Neural progenitor cell (in vitro differentiated cells): ENCODE measurements around the gene C14orf132. TPM values are rescaled to one million over a fixed set of nuclear protein-coding genes. Genes with fewer than 3 reads are reported as not detected.

Experiments used
- DNase-seq: peaks from one replicate; pipeline ENCODE4 v3.0.0-alpha.2; 2016; ENCODE audit warnings: low spot score
- H2AFZ ChIP-seq: fragments of 200-600 bp; sonication (generic); replicated peaks from 2 replicates; pipeline ENCODE4 v1.6.1; 2016; ENCODE audit warnings: antibody characterized with exemption
- H3F3A ChIP-seq: fragments of 200-600 bp; sonication (generic); 2 replicates; pipeline ENCODE4 v1.6.1; 2016; ENCODE audit warnings: antibody characterized with exemption, low read depth
- H3K27ac ChIP-seq: fragments of 200-600 bp; sonication (generic); 2 replicates; pipeline ENCODE4 v1.5.1; 2016; ENCODE audit warnings: mild to moderate bottlenecking
- H3K27me3 ChIP-seq: fragments of 200-600 bp; sonication (generic); 2 replicates; pipeline ENCODE4 v1.6.1; 2016; ENCODE audit warnings: mild to moderate bottlenecking, moderate library complexity
- H3K36me3 ChIP-seq: fragments of 200-600 bp; sonication (generic); 2 replicates; pipeline ENCODE4 v1.5.1; 2016
- H3K4me1 ChIP-seq: fragments of 200-600 bp; sonication (generic); 2 replicates; pipeline ENCODE4 v1.6.1; 2016; ENCODE audit warnings: mixed run types
- H3K4me2 ChIP-seq: fragments of 200-600 bp; sonication (generic); 2 replicates; pipeline ENCODE4 v1.6.1; 2016
- H3K4me3 ChIP-seq: fragments of 200-600 bp; sonication (generic); 2 replicates; pipeline ENCODE4 v1.5.1; 2016
- H3K79me2 ChIP-seq: fragments of 200-600 bp; sonication (generic); 2 replicates; pipeline ENCODE4 v1.6.1; 2016; ENCODE audit warnings: low read depth
- H3K9ac ChIP-seq: fragments of 200-600 bp; sonication (generic); 2 replicates; pipeline ENCODE4 v1.6.1; 2016
- H3K9me3 ChIP-seq: fragments of 200-600 bp; sonication (generic); 2 replicates; pipeline ENCODE4 v1.5.1; 2016; ENCODE audit warnings: low read depth
- H4K20me1 ChIP-seq: fragments of 200-600 bp; sonication (generic); 2 replicates; pipeline ENCODE4 v1.6.1; 2016; ENCODE audit warnings: low read depth
- H3K27ac Mint-ChIP-seq: 3 replicates; pipeline ENCODE4 v1.8.0; 2021; ENCODE audit warnings: mixed read lengths
- H3K27me3 Mint-ChIP-seq: 2 replicates; pipeline ENCODE4 v1.8.0; 2022; ENCODE audit warnings: low read depth, mild to moderate bottlenecking, inconsistent platforms, moderate library complexity, mixed read lengths; ENCODE audit not compliant: insufficient read depth
- H3K36me3 Mint-ChIP-seq: 3 replicates; pipeline ENCODE4 v1.8.0; 2021; ENCODE audit warnings: mixed read lengths
- H3K4me1 Mint-ChIP-seq: 3 replicates; pipeline ENCODE4 v1.8.0; 2021; ENCODE audit warnings: mixed read lengths
- H3K4me3 Mint-ChIP-seq: 3 replicates; pipeline ENCODE4 v1.8.0; 2021; ENCODE audit warnings: mild to moderate bottlenecking, moderate library complexity, mixed read lengths
- H3K9me3 Mint-ChIP-seq: 3 replicates; pipeline ENCODE4 v1.8.0; 2020; ENCODE audit warnings: mixed read lengths
- CTCF ChIP-seq: fragments of 200-600 bp; sonication (generic); IDR thresholded peaks from 2 replicates; pipeline ENCODE4 v1.5.1; 2017; ENCODE audit warnings: antibody characterized with exemption, mild to moderate bottlenecking
- EZH2 ChIP-seq: fragments of 200-600 bp; sonication (generic); IDR thresholded peaks from 2 replicates; pipeline ENCODE4 v1.6.1; 2017; ENCODE audit warnings: antibody characterized with exemption, mild to moderate bottlenecking, moderate library complexity
- EZH2phosphoT487 ChIP-seq: fragments of 200-600 bp; sonication (generic); IDR thresholded peaks from 2 replicates; pipeline ENCODE4 v1.6.1; 2017; ENCODE audit warnings: antibody characterized with exemption
- total RNA-seq: library from RNA; depleted of rRNA; stranded (reverse); fragments of >200 nt; gene quantifications from 2 replicates; pipeline ENCODE4 v1.2.3, GENCODE V29; 2015; ENCODE audit warnings: low replicate concordance

C14orf132 gene
- total RNA-seq, 1 donor from 2014 or later, result 8.1 TPM

- Histone ChIP-seq H3K27me3 (no peaks in the 10 kb centered on the region), H3K36me3 (no peaks in the 10 kb centered on the region), H3F3A (no peaks in the 10 kb centered on the region), H3K9me3 (peaks cover under 1% of the 10 kb centered on the region), H3K4me3 (no peak overlapping the region), H2AFZ (no peak overlapping the region), H4K20me1 (no peaks in the 10 kb centered on the region), H3K27ac (no peak overlapping the region), H3K9ac (no peak overlapping the region), H3K4me1 (no peaks in the 10 kb centered on the region), H3K4me2 (no peak overlapping the region), H3K79me2 (no peaks in the 10 kb centered on the region)
- TF ChIP-seq CTCF (no peak), EZH2 (no peak), EZH2phosphoT487 (no peak)
- DNase-seq, result no peak
- Mint-ChIP-seq H3K4me3 (no peak overlapping the region), H3K27me3 (peaks cover 16% of the 10 kb centered on the region), H3K4me1 (no peaks in the 10 kb centered on the region), H3K36me3 (no peaks in the 10 kb centered on the region), H3K27ac (no peak overlapping the region), H3K9me3 (peaks cover 14% of the 10 kb centered on the region)
These were observed 69.1 kb downstream of the C14orf132 start for GRCh38 chr14:96108061-96108795.

- H2AFZ ChIP-seq, result no peak overlapping the region
- Mint-ChIP-seq H3K27ac (no peak overlapping the region), H3K4me1 (no peaks in the 10 kb centered on the region), H3K9me3 (peaks cover 16% of the 10 kb centered on the region), H3K4me3 (no peak overlapping the region), H3K36me3 (no peaks in the 10 kb centered on the region), H3K27me3 (peaks cover 16% of the 10 kb centered on the region)
- H3K4me1 ChIP-seq, result no peaks in the 10 kb centered on the region
- peaks cover 5% of the 10 kb centered on the region for H3K9me3 ChIP-seq
- H3K79me2 ChIP-seq, result no peaks in the 10 kb centered on the region
- H3K4me2 ChIP-seq, result no peak overlapping the region
- H3K27ac ChIP-seq, result no peak overlapping the region
- TF ChIP-seq CTCF (no peak), EZH2phosphoT487 (no peak), EZH2 (no peak)
- no peaks in the 10 kb centered on the region for H4K20me1 ChIP-seq
- DNase-seq, result no peak
- H3K4me3 ChIP-seq, result no peak overlapping the region
- no peak overlapping the region for H3K9ac ChIP-seq
- H3F3A ChIP-seq, result no peaks in the 10 kb centered on the region
- no peaks in the 10 kb centered on the region for H3K36me3 ChIP-seq
- H3K27me3 ChIP-seq, result no peaks in the 10 kb centered on the region
These were observed 69.7 kb downstream of the C14orf132 start for GRCh38 chr14:96108911-96109310.

GRCh38 chr14:96109596-96110355 lies 70.6 kb downstream of the C14orf132 start:
- Histone ChIP-seq H3K36me3 (no peaks in the 10 kb centered on the region), H3F3A (no peaks in the 10 kb centered on the region), H2AFZ (no peak overlapping the region), H3K79me2 (no peaks in the 10 kb centered on the region), H3K9ac (no peak overlapping the region), H3K27me3 (no peaks in the 10 kb centered on the region), H3K27ac (no peak overlapping the region), H3K4me2 (no peak overlapping the region), H3K4me1 (no peaks in the 10 kb centered on the region), H3K4me3 (no peak overlapping the region), H4K20me1 (no peaks in the 10 kb centered on the region), H3K9me3 (peaks cover 12% of the 10 kb centered on the region)
- no peak for DNase-seq
- Mint-ChIP-seq H3K4me1 (no peaks in the 10 kb centered on the region), H3K4me3 (no peak overlapping the region), H3K27me3 (peaks cover 16% of the 10 kb centered on the region), H3K36me3 (peaks cover 2% of the 10 kb centered on the region), H3K27ac (no peak overlapping the region), H3K9me3 (peaks cover 23% of the 10 kb centered on the region)
- TF ChIP-seq EZH2phosphoT487, result no peak
- no peak for TF ChIP-seq CTCF
